ENCODE results near the gene COG6. TPM values are rescaled to one million over a fixed set of nuclear protein-coding genes. Genes with fewer than 3 reads are reported as not detected.

Gene COG6
- total and polyA plus RNA-seq, 2 of the 4 experiments (the other 2 are of a cell fraction), result 22.8 to 37.5 TPM

- Histone ChIP-seq H2AK5ac (ENCODE audit: low read depth, low read length) (no peak overlapping the region), H3K9me3 (ENCODE audit: control insufficient read depth, insufficient read depth, low read length) (no peaks in the 10 kb centered on the region), H4K5ac (ENCODE audit: low read depth, low read length) (no peak overlapping the region), H2AFZ (replicated peaks; ENCODE audit: low read length, poor library complexity) (no peak overlapping the region), H2BK15ac (ENCODE audit: low read depth, low read length) (no peak overlapping the region), H4K20me1 (ENCODE audit: insufficient read depth, low read length) (no peaks in the 10 kb centered on the region), H2BK20ac (ENCODE audit: low read depth, low read length) (no peak overlapping the region), H3K27ac (ENCODE audit: insufficient read depth, low read length) (no peak overlapping the region), H2BK5ac (ENCODE audit: low read depth, low read length, poor library complexity, severe bottlenecking) (no peak overlapping the region), H3K79me1 (ENCODE audit: low read depth in 1 of 2, low read length in 2 of 2) (no peaks in the 10 kb centered on the region; a peak in 1 of 4 replicates), H2BK120ac (ENCODE audit: low read depth, low read length) (no peak overlapping the region), H3K9me1 (ENCODE audit: insufficient read depth, low read length) (no peaks in the 10 kb centered on the region), H4K8ac (ENCODE audit: low read depth in 2 of 2, low read length in 2 of 2) (no peak overlapping the region), H3K56ac (ENCODE audit: extremely low read depth, insufficient read depth, low read length) (no peak overlapping the region), H4K91ac (ENCODE audit: insufficient read depth, low read depth, low read length) (no peak overlapping the region), H3K18ac (ENCODE audit: low read depth, low read length) (no peak overlapping the region), H3K27me3 (ENCODE audit: control insufficient read depth, insufficient read depth, low read length) (no peaks in the 10 kb centered on the region), H3K4ac (ENCODE audit: low read depth, low read length) (no peak overlapping the region), H3K23ac (ENCODE audit: low read depth, low read length) (no peak overlapping the region), H3K36me3 (ENCODE audit: control insufficient read depth, insufficient read depth, low read length) (peaks cover 8% of the 10 kb centered on the region), H3K4me1 (ENCODE audit: control insufficient read depth, insufficient read depth, low read length) (no peaks in the 10 kb centered on the region), H3K4me3 (ENCODE audit: insufficient read depth, low read depth, low read length) (no peak overlapping the region), H2AK9ac (replicated peaks; ENCODE audit: low read depth, low read length, poor library complexity) (no peak overlapping the region), H3K9ac (ENCODE audit: low read depth, low read length) (no peak overlapping the region), H3K4me2 (ENCODE audit: low read depth, low read length) (no peak overlapping the region), H3K14ac (replicated peaks; ENCODE audit: low read depth, low read length) (no peak overlapping the region)
- TF ChIP-seq MXI1 (IDR thresholded peaks at IDR 0.05; ENCODE audit: borderline replicate concordance, low read depth, low read length), result no peak
- no peak for TF ChIP-seq CEBPB (IDR thresholded peaks at IDR 0.05; ENCODE audit: low read depth, low read length)
- no peak for TF ChIP-seq RAD21 (IDR thresholded peaks at IDR 0.05; ENCODE audit: low read length)
- TF ChIP-seq MAZ (IDR thresholded peaks at IDR 0.05; ENCODE audit: borderline replicate concordance, low read depth, low read length), result no peak
- no peak for TF ChIP-seq CTCF (conservative IDR thresholded peaks at IDR 0.05; ENCODE audit: low read depth, low read length)
- no peak for TF ChIP-seq SMC3 (IDR thresholded peaks at IDR 0.05; ENCODE audit: low read depth, low read length)
- no peak for TF ChIP-seq MAFK (IDR thresholded peaks at IDR 0.05; ENCODE audit: low read depth, low read length)
- TF ChIP-seq USF2 (IDR thresholded peaks at IDR 0.05; ENCODE audit: low read depth, low read length), result no peak
- ATAC-seq (ENCODE audit: low read depth) (no peak), DNase-seq (no peak)
- no TSS peak for BruUV-seq (replicated peaks)
- CTCF ChIA-PET, result interaction anchor here (0.6 kb wide), 1 partner anchor 354 kb away, joined by 4 read pairs; no protein-coding TSS in a partner anchor
- dilution Hi-C loops (cut with HindIII; ENCODE audit: low sequenced_read_pairs, unreplicated experiment) (no loop called here), intact Hi-C loops (cut with micrococcal nuclease) (loop anchor here (2.0 kb wide), 2 partner anchors 531 to 625 kb away; no protein-coding TSS in a partner anchor), in situ Hi-C loops (cut with MboI; ENCODE audit: low sequenced_read_pairs) (loop anchor here (25.0 kb wide), 1 partner anchor 1011 kb away; no protein-coding TSS in a partner anchor)
- WGBS, 2 experiments (ENCODE audit: extremely low coverage in 2 of 2, insufficient read length in 1 of 2), result no CpG with 5 or more reads among the region's 3 CpGs
- POLR2A ChIA-PET (ENCODE audit: unreplicated experiment), result no interaction called here
These were observed 20.4 kb downstream of the COG6 start for GRCh38 chr13:39675904-39676303.

Data from IMR-90 (cell line).